ENCODE results near the gene POLRMT.

Gene POLRMT

DNA sequence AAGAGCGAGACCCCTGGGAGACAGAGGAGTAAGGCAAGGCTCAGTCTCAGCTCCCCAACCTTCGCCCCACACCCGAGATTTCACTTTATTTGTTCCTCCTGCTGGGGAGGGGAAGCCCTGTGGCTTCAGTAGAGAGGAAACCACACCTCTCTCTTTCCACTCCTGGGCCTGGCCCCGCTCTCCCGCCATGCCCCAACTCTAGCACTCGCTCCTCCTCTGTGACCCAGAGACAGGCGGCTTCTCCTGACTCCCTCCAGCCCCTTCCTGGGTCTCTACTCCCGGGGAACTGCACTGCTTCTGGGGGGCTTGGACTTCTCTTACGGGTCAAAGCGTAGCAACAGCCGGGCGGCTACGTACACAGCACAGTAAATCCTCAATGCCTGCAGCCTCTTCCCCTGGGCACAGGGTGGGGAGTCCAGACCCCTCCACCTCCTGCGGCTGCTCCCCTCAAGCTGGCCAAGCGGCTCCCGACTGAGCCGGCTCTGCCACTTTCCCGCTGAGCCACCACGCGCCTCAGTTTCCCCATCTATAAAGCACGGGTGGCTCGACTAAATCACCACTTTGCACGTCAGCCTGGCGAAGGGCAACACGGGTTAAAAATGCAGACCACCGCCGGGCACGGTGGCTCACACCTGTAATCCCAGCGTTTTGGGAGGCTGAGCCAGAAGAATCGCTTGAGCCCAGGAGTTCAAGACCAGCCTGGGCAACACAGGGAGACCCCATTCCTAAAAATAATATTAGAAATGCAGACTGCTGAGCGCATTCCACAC, 28.3 kb upstream of the POLRMT start:
- Histone ChIP-seq H3K27me3 (ENCODE audit: control insufficient read depth, insufficient read depth, low read length) (no peaks in the 10 kb centered on the region), H3K9ac (peak overlapping the region; percentile 25), H3K4me3 (ENCODE audit: low read depth, low read length) (peak overlapping the region; percentile 74), H3K4me2 (ENCODE audit: low read length) (peak overlapping the region; percentile 87), H3K27ac (no peak overlapping the region), H3K9me3 (ENCODE audit: control insufficient read depth, low read length) (no peaks in the 10 kb centered on the region), H3K79me2 (peaks cover 52% of the 10 kb centered on the region), H3K4me1 (peaks cover 12% of the 10 kb centered on the region), H2AFZ (no peak overlapping the region), H3K36me3 (ENCODE audit: control insufficient read depth, insufficient read depth, low read length) (no peaks in the 10 kb centered on the region)
- TF ChIP-seq CTCF (IDR thresholded peaks at IDR 0.05) = no peak

DNA sequence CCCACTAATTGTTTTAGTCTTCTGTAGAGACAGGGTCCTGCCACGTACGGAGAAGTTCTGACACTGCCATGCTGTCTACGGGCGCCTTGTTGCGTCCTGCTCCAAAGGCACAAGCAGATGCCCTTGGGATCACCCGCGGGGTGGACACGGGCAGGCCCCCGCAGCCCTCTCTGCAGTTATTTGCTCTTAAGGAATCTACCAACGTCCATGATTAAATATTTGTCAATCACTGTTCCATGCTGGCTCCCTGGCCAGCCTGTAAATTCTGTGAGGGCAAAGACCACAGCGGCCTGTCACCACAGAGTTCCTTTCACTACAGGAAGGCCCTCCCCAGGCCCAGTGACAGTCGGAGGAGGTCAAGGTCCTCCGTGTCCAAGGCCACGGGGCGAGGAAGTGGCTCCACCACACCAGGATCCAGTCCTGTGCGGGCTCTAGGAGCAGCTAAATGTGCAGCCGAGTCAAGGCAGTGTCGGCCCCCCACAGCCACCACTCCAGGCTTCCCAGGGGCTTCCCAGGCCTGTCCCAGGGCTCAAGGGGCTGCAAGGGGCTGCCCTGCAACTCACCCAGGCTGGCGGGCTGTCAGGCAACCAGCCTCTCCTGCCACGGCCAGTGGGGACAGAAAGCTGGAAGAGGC, 27.6 kb upstream of the POLRMT start:
- H3K4me2 ChIP-seq (ENCODE audit: low read length) = peak overlapping the region; percentile 87
- no peak overlapping the region for H2AFZ ChIP-seq
- H3K36me3 ChIP-seq (ENCODE audit: control insufficient read depth, insufficient read depth, low read length) = no peaks in the 10 kb centered on the region
- H3K4me1 ChIP-seq = peaks cover 12% of the 10 kb centered on the region
- no peaks in the 10 kb centered on the region for H3K9me3 ChIP-seq (ENCODE audit: control insufficient read depth, low read length)
- no peak overlapping the region for H3K9ac ChIP-seq
- H3K27me3 ChIP-seq (ENCODE audit: control insufficient read depth, insufficient read depth, low read length) = no peaks in the 10 kb centered on the region
- H3K4me3 ChIP-seq (ENCODE audit: low read depth, low read length) = peak overlapping the region; percentile 74
- no peak for TF ChIP-seq CTCF (IDR thresholded peaks at IDR 0.05)
- no peak overlapping the region for H3K27ac ChIP-seq
- peaks cover 53% of the 10 kb centered on the region for H3K79me2 ChIP-seq

DNA sequence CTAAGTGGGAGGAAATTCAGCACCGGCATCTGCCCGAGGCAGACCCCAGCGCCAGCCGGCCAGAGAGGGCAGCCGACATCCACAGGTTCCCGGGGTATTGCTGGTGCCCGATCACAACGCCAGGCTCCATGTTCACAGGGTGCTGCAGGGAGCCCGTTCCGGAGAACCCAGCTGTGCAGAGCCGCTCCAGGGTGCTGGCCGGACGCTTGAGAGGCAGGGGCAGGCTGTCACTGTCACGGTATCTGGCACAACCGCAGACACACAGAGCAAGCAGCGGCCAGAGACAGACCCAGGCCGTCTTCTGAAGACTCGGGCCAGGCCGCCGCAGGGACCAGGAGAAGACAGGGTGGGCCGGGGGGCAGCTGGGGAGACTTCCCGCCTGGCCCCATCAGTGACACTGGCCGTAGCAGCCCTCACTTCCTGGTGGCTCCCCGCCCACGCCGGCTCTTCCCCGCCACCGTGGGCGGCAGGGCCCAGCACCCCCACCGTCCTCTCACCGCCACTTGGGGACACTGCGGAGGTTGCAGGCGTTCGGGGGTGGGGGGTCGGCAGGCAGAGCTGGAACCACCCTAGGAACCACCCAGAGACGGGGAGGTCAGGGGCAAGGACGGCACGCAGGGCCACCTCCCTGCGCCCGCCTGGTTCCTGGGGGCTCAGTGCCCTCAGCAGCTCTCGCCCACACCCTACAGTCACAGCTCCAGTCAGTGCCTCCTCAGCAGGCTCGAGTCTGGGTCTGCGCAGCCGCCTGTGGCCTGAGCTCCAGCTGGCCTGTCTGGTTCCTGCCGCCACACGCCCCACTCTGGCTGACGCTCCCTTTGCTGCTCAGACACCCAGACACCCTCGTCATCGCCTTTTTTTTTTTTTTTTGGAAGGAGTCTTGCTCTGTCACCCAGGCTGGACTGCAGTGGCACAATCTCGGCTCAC, 25.8 kb upstream of the POLRMT start:
- H2AFZ ChIP-seq = no peak overlapping the region
- no peaks in the 10 kb centered on the region for H3K27me3 ChIP-seq (ENCODE audit: control insufficient read depth, insufficient read depth, low read length)
- H3K4me2 ChIP-seq (ENCODE audit: low read length) = no peak overlapping the region
- TF ChIP-seq CTCF (IDR thresholded peaks at IDR 0.05) = no peak
- H3K4me1 ChIP-seq = peaks cover 12% of the 10 kb centered on the region
- H3K9me3 ChIP-seq (ENCODE audit: control insufficient read depth, low read length) = no peaks in the 10 kb centered on the region
- no peaks in the 10 kb centered on the region for H3K36me3 ChIP-seq (ENCODE audit: control insufficient read depth, insufficient read depth, low read length)
- H3K9ac ChIP-seq = no peak overlapping the region
- no peak overlapping the region for H3K27ac ChIP-seq
- H3K4me3 ChIP-seq (ENCODE audit: low read depth, low read length) = no peak overlapping the region
- peaks cover 64% of the 10 kb centered on the region for H3K79me2 ChIP-seq

GRCh38 chr19:658059-658839, 24.9 kb upstream of the POLRMT start:
- Histone ChIP-seq H3K9me3 (ENCODE audit: control insufficient read depth, low read length) (no peaks in the 10 kb centered on the region), H3K27ac (no peak overlapping the region), H3K4me2 (ENCODE audit: low read length) (no peak overlapping the region), H3K4me3 (ENCODE audit: low read depth, low read length) (no peak overlapping the region), H3K79me2 (peaks cover 70% of the 10 kb centered on the region), H3K4me1 (peaks cover 5% of the 10 kb centered on the region), H3K36me3 (ENCODE audit: control insufficient read depth, insufficient read depth, low read length) (no peaks in the 10 kb centered on the region), H2AFZ (no peak overlapping the region), H3K9ac (no peak overlapping the region), H3K27me3 (ENCODE audit: control insufficient read depth, insufficient read depth, low read length) (no peaks in the 10 kb centered on the region)
- no peak for TF ChIP-seq CTCF (IDR thresholded peaks at IDR 0.05)
